ENCODE measurements around the gene CCSER1.

Gene CCSER1

DNA sequence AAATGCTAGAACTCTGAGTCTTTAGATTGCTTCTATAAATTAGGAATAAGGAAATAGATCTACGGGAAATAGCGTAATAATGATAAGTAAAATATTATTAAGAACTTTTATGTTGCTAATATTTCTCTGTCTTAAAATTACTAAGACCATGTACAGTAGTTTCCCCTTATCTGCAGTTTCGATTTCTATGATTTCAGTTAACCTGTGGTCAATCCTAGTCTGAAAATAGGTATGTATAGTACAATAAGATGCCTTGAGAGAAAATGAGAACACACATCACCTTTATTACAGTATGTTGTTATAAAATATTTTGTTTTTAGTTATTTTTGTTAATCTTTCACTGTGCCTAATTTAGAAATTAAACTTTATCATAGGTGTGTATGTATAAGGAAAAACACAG is 92.6 kb downstream of the CCSER1 start:
- TF ChIP-seq, protein P1, sequence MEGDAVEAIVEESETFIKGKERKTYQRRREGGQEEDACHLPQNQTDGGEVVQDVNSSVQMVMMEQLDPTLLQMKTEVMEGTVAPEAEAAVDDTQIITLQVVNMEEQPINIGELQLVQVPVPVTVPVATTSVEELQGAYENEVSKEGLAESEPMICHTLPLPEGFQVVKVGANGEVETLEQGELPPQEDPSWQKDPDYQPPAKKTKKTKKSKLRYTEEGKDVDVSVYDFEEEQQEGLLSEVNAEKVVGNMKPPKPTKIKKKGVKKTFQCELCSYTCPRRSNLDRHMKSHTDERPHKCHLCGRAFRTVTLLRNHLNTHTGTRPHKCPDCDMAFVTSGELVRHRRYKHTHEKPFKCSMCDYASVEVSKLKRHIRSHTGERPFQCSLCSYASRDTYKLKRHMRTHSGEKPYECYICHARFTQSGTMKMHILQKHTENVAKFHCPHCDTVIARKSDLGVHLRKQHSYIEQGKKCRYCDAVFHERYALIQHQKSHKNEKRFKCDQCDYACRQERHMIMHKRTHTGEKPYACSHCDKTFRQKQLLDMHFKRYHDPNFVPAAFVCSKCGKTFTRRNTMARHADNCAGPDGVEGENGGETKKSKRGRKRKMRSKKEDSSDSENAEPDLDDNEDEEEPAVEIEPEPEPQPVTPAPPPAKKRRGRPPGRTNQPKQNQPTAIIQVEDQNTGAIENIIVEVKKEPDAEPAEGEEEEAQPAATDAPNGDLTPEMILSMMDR (IDR thresholded peaks at IDR 0.05; ENCODE audit: low read depth, low read length) = no peak
- Histone ChIP-seq H3K9me3 (ENCODE audit: severe bottlenecking) (no peaks in the 10 kb centered on the region), H3K4me3 (ENCODE audit: low read depth, low read length) (no peak overlapping the region), H3K27me3 (ENCODE audit: insufficient read depth, low read depth, severe bottlenecking) (no peaks in the 10 kb centered on the region), H3K27ac (no peak overlapping the region), H3K36me3 (no peaks in the 10 kb centered on the region)
- no peak for DNase-seq

DNA sequence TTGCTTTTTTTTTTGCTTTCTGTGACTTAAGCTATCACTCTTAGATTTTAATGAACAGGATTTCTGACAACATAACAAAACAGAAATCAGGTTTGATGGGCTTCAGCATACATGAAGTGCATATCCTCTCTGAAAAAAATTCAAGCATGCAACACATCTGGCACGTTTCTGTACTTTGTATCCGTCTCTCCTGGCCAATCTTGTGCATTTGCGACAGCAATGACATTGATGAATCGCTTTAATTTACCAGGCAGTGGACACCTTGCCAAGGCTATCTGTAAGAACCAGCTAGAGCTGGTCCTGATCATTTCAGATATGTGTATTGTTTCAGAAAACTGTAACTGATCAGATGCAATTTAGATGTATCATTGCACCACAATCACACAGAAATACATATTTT is 93.3 kb downstream of the CCSER1 start:
- DNase-seq = no peak
- TF ChIP-seq, protein P1 (IDR thresholded peaks at IDR 0.05; ENCODE audit: low read depth, low read length) = no peak
- Histone ChIP-seq H3K27ac (no peak overlapping the region), H3K4me3 (ENCODE audit: low read depth, low read length) (no peak overlapping the region), H3K9me3 (ENCODE audit: severe bottlenecking) (no peaks in the 10 kb centered on the region), H3K27me3 (ENCODE audit: insufficient read depth, low read depth, severe bottlenecking) (no peaks in the 10 kb centered on the region), H3K36me3 (no peaks in the 10 kb centered on the region)

GRCh38 chr4:90226734-90227133 is 99.5 kb downstream of the CCSER1 start:
- DNase-seq = no peak
- Histone ChIP-seq H3K4me3 (ENCODE audit: low read depth, low read length) (no peak overlapping the region), H3K27me3 (ENCODE audit: insufficient read depth, low read depth, severe bottlenecking) (no peaks in the 10 kb centered on the region), H3K36me3 (no peaks in the 10 kb centered on the region), H3K9me3 (ENCODE audit: severe bottlenecking) (peaks cover 5% of the 10 kb centered on the region), H3K27ac (no peak overlapping the region)
- TF ChIP-seq, protein P1 (IDR thresholded peaks at IDR 0.05; ENCODE audit: low read depth, low read length) = no peak

GRCh38 chr4:90227177-90227576 is 100.0 kb downstream of the CCSER1 start:
- Histone ChIP-seq H3K9me3 (ENCODE audit: severe bottlenecking) (peaks cover 5% of the 10 kb centered on the region), H3K36me3 (no peaks in the 10 kb centered on the region), H3K27ac (no peak overlapping the region), H3K27me3 (ENCODE audit: insufficient read depth, low read depth, severe bottlenecking) (no peaks in the 10 kb centered on the region), H3K4me3 (ENCODE audit: low read depth, low read length) (no peak overlapping the region)
- no peak for DNase-seq
- TF ChIP-seq, protein P1 (IDR thresholded peaks at IDR 0.05; ENCODE audit: low read depth, low read length) = no peak

- no peak overlapping the region for H3K4me3 ChIP-seq (ENCODE audit: low read depth, low read length)
- no peaks in the 10 kb centered on the region for H3K36me3 ChIP-seq
- no peaks in the 10 kb centered on the region for H3K9me3 ChIP-seq (ENCODE audit: severe bottlenecking)
- no peaks in the 10 kb centered on the region for H3K27me3 ChIP-seq (ENCODE audit: insufficient read depth, low read depth, severe bottlenecking)
- no peak for DNase-seq
- TF ChIP-seq, protein P1 (IDR thresholded peaks at IDR 0.05; ENCODE audit: low read depth, low read length) = no peak
- H3K27ac ChIP-seq = no peak overlapping the region
Measured at GRCh38 chr4:90234916-90235547, 107.8 kb downstream of the CCSER1 start.

All from WERI-Rb-1 (cell line).